Activated CD4-positive, alpha-beta T cell treated with anti-CD3 and anti-CD28 coated beads, Interleukin-2, amount 50 U/mL, for 16 hours (primary cell): Measurements from ENCODE around the gene EP400.

Experiments used
- DNase-seq: peaks from one replicate; pipeline ENCODE4 v3.0.0-alpha.2; 2020

EP400 gene

DNA sequence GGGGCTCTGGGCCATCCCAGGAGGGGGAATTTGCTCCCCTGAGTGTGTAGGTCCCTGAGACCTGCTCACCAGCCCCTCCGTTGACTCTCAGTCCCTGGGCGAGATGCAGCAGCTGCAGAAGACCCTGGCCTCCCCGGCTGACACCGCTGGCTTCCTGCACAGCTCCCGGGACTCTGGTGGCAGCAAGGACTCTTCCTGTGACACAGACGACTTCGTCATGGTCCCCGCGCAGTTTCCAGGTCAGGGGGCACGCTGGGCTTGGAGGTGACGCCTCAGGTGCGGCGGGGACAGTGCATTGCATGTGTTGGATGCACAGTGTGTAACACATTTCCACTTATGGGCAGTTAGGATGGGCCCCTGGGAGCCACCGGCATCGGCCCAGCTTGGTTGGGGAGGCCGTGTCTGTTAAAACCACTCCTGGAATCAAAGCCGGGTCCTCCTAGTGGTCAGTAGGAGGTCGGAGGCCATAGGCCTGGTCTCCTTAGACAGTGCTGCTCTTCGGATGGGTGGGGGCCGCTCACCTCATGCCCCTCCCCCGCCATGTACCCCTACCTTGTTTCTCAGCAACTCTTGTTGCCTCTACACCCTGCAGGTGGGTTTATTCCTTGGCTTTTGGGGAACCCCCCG lies 37.8 kb upstream of the EP400 start:
- no peak for DNase-seq

DNA sequence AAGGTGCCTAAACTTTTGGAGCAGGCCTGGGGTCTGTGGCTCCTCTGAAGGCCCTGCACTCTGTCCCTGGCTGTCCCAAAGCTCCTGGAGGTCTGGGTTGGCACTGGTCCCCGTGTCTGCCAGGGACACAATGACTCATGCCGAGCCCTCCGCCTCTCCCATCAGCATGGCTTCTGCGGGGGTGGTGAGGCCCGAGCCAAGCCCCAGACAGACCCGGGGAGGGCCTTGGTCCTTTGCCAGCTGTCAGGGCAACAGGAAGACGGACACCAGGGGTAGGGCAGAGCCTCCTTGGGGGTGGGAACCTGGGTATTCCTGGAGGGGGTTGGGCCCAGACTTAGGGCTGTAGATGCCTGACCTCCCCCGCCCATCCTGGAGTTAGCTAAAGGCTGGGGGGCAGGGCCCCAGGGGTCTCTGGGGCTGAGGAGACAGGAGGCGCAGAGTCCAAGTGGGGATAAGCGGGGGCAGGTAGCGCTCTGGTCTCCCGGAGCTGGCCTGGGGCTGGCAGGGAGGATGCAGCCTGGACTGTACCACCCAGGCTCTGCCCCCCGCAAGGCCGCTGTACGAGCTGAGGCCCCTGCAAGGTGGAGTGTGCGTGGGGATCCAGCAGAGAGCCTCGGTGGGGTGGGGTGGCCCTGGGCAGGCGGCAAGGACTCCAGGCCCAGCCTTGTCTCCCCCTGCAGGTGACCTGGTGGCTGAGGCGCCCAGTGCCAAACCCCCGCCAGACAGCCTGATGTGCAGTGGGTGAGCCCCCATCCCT lies 37.0 kb upstream of the EP400 start:
- no peak for DNase-seq

DNA sequence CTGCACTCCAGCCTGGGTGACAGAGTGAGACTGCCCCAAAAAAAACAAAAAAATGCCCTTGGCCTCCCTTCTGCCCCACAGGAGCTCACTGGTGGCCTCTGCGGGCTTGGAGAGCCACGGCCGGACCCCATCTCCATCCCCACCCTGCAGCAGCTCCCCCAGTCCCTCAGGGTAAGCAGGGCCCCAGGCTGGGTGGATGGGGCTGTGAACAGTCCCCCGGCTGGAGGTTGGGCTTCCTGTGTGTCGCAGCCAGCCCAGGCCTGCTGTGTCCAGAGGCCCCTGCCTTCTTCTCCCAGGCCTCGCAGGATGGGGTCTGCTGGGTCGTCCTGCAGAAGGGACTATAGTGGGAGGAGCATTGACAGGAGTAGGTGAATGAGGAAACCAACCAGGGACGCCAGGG lies 36.1 kb upstream of the EP400 start:
- no peak for DNase-seq

DNA sequence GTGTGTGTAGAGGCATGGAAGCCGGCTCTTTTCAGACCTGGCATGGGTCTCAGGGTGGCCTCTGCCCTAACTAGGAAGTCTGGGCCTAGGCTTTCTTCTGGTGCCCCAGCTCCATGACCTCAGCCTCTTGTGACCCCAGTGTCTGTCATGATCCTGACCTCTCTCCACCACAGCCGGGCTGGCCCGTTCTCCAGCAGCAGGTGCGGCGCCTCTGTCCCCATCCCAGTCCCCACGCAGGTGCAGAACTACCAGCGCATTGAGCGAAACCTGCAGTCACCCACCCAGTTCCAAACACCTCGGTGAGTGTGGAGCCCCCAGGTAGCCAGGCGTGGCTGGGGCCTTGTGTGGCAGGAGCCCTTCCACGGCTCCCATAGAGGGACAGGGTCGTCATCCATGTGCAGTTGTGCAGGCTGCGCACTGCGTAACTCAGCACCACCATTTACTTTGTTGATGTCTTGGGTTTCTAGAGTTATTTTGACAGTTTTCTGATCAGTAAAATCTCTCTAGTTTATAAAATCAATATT lies 35.5 kb upstream of the EP400 start:
- no peak for DNase-seq

DNA sequence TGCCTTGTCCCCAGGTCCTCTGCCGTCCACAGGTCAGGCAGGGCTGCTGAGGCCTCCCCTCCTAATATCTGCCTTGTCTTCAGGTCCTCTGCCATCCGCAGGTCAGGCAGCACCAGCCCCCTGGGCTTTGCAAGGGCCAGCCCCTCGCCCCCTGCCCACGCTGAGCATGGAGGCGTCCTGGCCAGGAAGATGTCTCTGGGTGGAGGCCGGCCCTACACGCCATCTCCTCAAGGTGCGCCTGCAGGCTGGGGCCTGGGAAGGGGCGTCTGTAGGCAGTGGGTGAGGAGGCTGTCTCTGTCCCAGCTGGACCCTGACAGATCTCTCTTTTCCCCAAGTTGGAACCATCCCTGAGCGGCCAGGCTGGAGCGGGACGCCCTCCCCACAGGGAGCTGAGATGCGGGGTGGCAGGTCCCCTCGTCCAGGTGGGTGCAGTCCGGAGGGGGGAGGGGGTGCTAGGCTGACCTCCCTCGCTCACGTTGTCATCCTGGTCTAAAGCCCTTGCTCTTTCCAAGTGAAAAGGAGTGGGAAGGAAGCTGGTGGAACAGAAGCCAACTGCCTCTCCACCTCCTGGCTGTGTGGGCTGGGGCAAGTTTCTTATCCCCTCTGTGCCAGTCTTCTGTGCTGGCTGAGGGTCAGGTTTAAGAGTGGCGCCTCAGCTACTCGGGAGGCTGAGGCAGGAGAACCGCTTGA lies 34.6 kb upstream of the EP400 start:
- no peak for DNase-seq

DNA sequence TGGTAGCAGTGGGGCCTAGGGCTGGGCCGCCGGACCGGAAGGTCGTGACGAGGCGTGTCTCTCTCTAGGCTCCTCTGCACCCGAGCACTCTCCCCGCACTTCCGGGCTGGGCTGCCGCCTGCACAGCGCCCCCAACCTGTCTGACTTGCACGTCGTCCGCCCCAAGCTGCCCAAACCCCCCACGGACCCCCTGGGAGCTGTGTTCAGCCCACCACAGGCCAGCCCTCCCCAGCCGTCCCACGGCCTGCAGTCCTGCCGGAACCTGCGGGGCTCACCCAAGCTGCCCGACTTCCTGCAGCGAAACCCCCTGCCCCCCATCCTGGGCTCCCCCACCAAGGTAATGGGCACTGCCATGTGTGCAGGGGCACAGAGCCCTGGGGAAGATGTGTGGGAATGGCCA lies 33.9 kb upstream of the EP400 start:
- DNase-seq = no peak

DNA sequence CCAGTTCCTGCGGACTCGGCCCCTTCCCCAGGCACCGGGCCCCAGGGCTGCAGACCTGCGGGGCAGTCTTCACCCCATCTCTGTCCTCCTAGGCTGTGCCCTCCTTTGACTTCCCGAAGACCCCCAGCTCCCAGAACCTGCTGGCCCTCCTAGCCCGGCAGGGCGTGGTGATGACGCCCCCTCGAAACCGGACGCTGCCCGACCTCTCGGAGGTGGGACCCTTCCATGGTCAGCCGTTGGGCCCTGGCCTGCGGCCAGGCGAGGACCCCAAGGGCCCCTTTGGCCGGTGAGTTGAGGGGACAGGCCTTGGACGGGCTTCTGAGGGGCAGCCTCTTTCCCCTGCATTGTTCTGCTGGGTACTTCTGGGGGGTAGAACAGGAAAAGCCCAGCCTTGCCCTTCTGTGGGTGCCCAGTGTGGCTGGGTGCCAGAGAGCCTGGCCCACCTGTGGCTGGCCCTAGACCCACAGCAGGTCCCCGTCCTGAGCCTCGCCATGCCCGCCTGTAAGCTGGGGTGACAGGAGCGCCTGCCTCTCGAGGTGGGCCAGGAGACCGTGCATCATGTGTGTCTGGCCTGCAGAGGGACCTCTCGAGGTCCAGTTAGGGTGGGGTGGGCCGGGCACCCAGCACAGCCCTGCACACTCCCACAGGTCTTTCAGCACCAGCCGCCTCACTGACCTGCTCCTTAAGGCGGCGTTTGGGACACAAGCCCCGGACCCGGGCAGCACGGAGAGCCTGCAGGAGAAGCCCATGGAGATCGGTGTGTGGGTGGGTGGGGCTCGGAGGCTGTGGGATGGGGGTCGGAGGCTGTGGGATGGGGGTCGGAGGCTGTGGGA lies 33.2 kb upstream of the EP400 start:
- no peak for DNase-seq

- no peak for DNase-seq
Measured at GRCh38 chr12:131917139-131917710, 32.5 kb upstream of the EP400 start.

- no peak for DNase-seq
Measured at GRCh38 chr12:131917711-131918306, 31.9 kb upstream of the EP400 start.

- DNase-seq = no peak
Measured at GRCh38 chr12:131918311-131919050, 31.3 kb upstream of the EP400 start.

- no peak for DNase-seq
Measured at GRCh38 chr12:131919051-131919347, 30.7 kb upstream of the EP400 start.

DNA sequence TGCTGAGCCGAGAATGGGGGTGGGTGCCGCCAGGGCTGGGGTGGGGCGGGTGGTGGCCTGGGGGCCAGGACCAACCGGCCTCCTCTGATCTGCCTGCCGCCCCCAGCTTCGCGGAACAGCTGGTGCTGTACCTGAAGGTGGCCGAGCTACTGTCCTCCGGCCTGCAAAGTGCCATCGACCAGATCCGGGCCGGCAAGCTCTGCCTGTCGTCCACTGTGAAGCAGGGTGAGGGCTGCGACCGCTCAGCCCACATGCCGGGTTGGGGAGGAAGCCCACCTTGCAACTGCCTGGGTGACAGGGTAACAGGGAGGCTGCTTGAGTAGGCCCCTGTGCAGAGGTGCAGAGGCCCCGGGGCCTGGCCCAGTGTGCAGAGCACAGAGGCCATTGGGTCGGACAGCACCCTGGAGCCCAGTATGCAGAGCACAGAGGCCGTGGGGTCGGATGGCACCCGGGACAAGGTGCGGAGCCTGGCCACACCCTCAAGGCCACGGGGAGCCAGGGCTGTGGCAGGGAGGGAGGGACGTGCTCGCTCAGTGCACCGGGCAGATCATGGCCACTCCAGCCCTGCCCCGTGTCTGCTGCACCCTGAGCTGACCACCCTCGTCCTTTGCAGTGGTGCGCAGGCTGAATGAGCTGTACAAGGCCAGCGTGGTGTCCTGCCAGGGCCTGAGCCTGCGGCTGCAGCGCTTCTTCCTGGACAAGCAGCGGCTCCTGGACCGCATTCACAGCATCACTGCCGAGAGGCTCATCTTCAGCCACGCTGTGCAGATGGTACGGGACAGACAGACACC lies 30.2 kb upstream of the EP400 start:
- DNase-seq = no peak

- no peak for DNase-seq
Measured at GRCh38 chr12:131920157-131920508, 29.6 kb upstream of the EP400 start.

GRCh38 chr12:131920902-131921840 lies 28.6 kb upstream of the EP400 start:
- no peak for DNase-seq

GRCh38 chr12:131921866-131922769 lies 27.6 kb upstream of the EP400 start:
- no peak for DNase-seq

DNA sequence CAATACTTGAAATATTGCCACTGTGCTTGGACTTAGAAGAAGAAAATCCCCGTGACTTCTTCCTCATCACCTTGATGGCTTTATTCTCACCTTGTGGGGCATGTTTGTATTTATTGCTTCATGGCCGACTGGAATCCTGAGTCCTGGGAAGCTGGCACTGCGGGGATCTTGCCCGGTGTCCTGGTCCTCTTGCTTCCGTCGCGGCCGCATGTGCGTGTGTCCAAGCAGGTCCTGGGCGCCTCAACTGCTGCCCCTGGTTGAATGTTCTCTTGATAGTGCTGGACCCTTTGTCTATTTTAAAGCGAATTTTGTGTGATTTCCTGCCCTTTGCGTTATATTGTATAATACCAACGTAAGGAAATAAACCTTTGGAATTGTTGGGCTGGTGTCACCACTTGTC lies 27.0 kb upstream of the EP400 start:
- no peak for DNase-seq

- DNase-seq = no peak
Measured at GRCh38 chr12:131923260-131923659, 26.5 kb upstream of the EP400 start.
